ENCODE measurements around the gene SEMA3F. TPM values are rescaled to one million over a fixed set of nuclear protein-coding genes. Genes with fewer than 3 reads are reported as not detected.

SEMA3F gene
- total RNA-seq, 1 donor from 2014 or later: 78.1 TPM

- intact Hi-C loops (cut with DNase I): loop anchor here (2.0 kb wide), 2 partner anchors 31 to 77 kb away; no protein-coding TSS in a partner anchor
- DNase-seq (ENCODE audit: extremely low spot score in 2 of 2): no peak
- no peak overlapping the region for H3K27ac ChIP-seq
- TF ChIP-seq, protein P1, sequence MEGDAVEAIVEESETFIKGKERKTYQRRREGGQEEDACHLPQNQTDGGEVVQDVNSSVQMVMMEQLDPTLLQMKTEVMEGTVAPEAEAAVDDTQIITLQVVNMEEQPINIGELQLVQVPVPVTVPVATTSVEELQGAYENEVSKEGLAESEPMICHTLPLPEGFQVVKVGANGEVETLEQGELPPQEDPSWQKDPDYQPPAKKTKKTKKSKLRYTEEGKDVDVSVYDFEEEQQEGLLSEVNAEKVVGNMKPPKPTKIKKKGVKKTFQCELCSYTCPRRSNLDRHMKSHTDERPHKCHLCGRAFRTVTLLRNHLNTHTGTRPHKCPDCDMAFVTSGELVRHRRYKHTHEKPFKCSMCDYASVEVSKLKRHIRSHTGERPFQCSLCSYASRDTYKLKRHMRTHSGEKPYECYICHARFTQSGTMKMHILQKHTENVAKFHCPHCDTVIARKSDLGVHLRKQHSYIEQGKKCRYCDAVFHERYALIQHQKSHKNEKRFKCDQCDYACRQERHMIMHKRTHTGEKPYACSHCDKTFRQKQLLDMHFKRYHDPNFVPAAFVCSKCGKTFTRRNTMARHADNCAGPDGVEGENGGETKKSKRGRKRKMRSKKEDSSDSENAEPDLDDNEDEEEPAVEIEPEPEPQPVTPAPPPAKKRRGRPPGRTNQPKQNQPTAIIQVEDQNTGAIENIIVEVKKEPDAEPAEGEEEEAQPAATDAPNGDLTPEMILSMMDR (IDR thresholded peaks at IDR 0.05): no peak
- TF ChIP-seq POLR2A (IDR thresholded peaks at IDR 0.05): no peak
- H3K36me3 ChIP-seq: no peaks in the 10 kb centered on the region
- peaks cover 22% of the 10 kb centered on the region for H3K4me1 ChIP-seq
- H3K27me3 ChIP-seq: peaks cover 8% of the 10 kb centered on the region
- no peaks in the 10 kb centered on the region for H3K9me3 ChIP-seq
- H3K4me3 ChIP-seq: peak overlapping the region in 1 of 2 donors; percentile 16
Measured at GRCh38 chr3:50193746-50194127, 38.6 kb downstream of the SEMA3F start.

DNA sequence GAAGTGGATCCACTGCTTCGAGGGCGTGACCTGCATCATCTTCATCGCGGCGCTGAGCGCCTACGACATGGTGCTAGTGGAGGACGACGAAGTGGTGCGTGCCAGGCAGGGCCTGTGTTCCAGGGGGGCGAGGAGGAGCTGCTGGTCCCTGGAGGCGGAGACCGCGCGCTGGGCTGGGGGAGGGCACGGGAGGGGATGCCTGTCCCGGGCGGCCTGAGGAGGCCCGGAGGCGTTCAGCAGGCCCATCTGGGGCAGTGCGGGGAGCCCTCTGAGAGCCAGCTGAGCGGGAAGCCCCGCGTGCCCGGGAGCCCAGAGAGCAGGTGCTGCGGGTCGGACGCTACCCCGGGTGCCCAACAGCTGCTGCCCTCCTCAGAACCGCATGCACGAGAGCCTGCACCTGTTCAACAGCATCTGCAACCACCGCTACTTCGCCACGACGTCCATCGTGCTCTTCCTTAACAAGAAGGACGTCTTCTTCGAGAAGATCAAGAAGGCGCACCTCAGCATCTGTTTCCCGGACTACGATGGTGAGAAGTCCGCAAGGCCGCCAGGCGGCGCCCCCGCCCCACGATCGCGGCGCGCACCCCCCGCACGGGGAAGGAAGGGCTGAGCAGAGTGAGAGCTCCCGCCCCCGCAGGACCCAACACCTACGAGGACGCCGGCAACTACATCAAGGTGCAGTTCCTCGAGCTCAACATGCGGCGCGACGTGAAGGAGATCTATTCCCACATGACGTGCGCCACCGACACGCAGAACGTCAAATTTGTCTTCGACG lies 39.2 kb downstream of the SEMA3F start:
- peaks cover 17% of the 10 kb centered on the region for H3K4me1 ChIP-seq
- no peak for DNase-seq (ENCODE audit: extremely low spot score in 2 of 2)
- H3K4me3 ChIP-seq: peak overlapping the region in 1 of 2 donors; percentile 24
- no peak overlapping the region for H3K27ac ChIP-seq
- TF ChIP-seq POLR2AphosphoS5 (IDR thresholded peaks at IDR 0.05; ENCODE audit: insufficient read depth in 1 of 2, low read depth in 1 of 2): no peak
- TF ChIP-seq, protein P1 (IDR thresholded peaks at IDR 0.05): peak; percentile 50 to 73 (median 64)
- intact Hi-C loops (cut with DNase I): no loop called here
- H3K36me3 ChIP-seq: no peaks in the 10 kb centered on the region
- H3K27me3 ChIP-seq: peaks cover 8% of the 10 kb centered on the region
- no peaks in the 10 kb centered on the region for H3K9me3 ChIP-seq

GRCh38 chr3:50194903-50195500 lies 39.9 kb downstream of the SEMA3F start:
- peaks cover 8% of the 10 kb centered on the region for H3K27me3 ChIP-seq
- no peak for DNase-seq (ENCODE audit: extremely low spot score in 2 of 2)
- peak overlapping the region in 1 of 2 donors; percentile 24 for H3K4me3 ChIP-seq
- no peaks in the 10 kb centered on the region for H3K9me3 ChIP-seq
- peaks cover 17% of the 10 kb centered on the region for H3K4me1 ChIP-seq
- no peak overlapping the region for H3K27ac ChIP-seq
- no peak for TF ChIP-seq POLR2A (IDR thresholded peaks at IDR 0.05)
- H3K36me3 ChIP-seq: no peaks in the 10 kb centered on the region
- intact Hi-C loops (cut with DNase I): no loop called here

- Histone ChIP-seq H3K4me1 (peaks cover 17% of the 10 kb centered on the region), H3K4me3 (no peak overlapping the region), H3K27me3 (peaks cover 8% of the 10 kb centered on the region), H3K36me3 (no peaks in the 10 kb centered on the region), H3K27ac (no peak overlapping the region), H3K9me3 (no peaks in the 10 kb centered on the region)
- TF ChIP-seq, protein P1 (IDR thresholded peaks at IDR 0.05): no peak
- TF ChIP-seq POLR2A (IDR thresholded peaks at IDR 0.05): no peak
- TF ChIP-seq POLR2AphosphoS5 (IDR thresholded peaks at IDR 0.05; ENCODE audit: insufficient read depth in 1 of 2, low read depth in 1 of 2): no peak
- intact Hi-C loops (cut with DNase I): no loop called here
- no peak for DNase-seq (ENCODE audit: extremely low spot score in 2 of 2)
Measured at GRCh38 chr3:50195501-50196252, 40.6 kb downstream of the SEMA3F start.

DNA sequence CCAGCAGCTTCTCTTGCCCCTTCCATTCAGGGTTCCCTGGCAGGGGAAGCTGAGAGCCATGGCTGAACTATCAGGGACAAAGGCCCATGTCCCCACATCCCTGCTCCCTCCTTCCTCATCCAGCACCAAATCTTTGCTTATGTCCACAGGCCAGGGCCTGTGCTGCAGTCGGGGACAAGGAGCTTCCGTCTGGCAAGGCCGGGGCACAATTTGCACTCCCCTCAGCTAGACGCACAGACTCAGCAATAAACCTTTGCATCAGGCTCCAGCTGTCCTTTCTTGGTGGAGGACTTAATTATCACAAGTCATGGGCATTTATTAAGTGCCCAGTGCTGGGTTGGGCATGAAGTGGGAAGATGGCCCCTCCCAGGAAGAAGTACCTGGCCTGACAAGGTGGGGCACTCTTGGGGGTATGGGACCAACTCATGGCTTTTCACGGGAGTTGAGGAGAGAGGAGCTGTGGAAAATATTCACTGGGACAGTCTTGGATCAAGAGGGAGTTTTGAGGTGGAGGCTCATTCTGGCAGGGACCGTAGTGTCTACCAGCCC lies 41.2 kb downstream of the SEMA3F start:
- Histone ChIP-seq H3K4me3 (no peak overlapping the region), H3K27ac (no peak overlapping the region), H3K4me1 (peaks cover 17% of the 10 kb centered on the region), H3K9me3 (no peaks in the 10 kb centered on the region), H3K27me3 (peaks cover 8% of the 10 kb centered on the region), H3K36me3 (no peaks in the 10 kb centered on the region)
- intact Hi-C loops (cut with DNase I): no loop called here
- no peak for DNase-seq (ENCODE audit: extremely low spot score in 2 of 2)
- TF ChIP-seq POLR2AphosphoS5 (IDR thresholded peaks at IDR 0.05; ENCODE audit: insufficient read depth in 1 of 2, low read depth in 1 of 2) (no peak), POLR2A (IDR thresholded peaks at IDR 0.05) (no peak)
